ENCODE data around the gene KIAA0753.

The KIAA0753 gene

GRCh38 chr17:6547336-6547735, 93.2 kb downstream of the KIAA0753 start:
- no peak for DNase-seq (ENCODE audit: low spot score)

- DNase-seq (ENCODE audit: low spot score), result no peak
These were observed 94.3 kb downstream of the KIAA0753 start for GRCh38 chr17:6546069-6546718.

DNA sequence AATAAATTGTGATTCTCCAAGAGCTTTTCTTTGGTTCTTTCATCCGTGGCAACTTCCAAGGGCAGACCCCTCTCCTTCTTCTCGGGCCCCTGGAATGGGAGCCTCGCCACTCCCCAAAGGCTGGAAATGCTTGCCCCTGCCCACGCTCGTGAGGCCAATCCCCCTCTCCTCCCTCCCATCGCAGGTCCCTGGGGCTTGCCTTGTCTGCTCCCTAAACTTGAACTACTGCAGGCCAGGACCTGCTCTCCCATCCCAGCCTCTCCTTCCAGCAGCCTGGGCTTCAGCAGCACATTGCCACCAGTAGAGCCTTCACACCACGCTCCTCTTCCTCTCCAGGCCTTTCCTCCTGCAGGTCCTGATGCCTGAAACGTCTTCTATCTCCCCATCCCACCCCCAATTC, 95.2 kb downstream of the KIAA0753 start:
- no peak for DNase-seq (ENCODE audit: low spot score)

GRCh38 chr17:6544011-6544370, 96.5 kb downstream of the KIAA0753 start:
- DNase-seq (ENCODE audit: low spot score), result no peak

DNA sequence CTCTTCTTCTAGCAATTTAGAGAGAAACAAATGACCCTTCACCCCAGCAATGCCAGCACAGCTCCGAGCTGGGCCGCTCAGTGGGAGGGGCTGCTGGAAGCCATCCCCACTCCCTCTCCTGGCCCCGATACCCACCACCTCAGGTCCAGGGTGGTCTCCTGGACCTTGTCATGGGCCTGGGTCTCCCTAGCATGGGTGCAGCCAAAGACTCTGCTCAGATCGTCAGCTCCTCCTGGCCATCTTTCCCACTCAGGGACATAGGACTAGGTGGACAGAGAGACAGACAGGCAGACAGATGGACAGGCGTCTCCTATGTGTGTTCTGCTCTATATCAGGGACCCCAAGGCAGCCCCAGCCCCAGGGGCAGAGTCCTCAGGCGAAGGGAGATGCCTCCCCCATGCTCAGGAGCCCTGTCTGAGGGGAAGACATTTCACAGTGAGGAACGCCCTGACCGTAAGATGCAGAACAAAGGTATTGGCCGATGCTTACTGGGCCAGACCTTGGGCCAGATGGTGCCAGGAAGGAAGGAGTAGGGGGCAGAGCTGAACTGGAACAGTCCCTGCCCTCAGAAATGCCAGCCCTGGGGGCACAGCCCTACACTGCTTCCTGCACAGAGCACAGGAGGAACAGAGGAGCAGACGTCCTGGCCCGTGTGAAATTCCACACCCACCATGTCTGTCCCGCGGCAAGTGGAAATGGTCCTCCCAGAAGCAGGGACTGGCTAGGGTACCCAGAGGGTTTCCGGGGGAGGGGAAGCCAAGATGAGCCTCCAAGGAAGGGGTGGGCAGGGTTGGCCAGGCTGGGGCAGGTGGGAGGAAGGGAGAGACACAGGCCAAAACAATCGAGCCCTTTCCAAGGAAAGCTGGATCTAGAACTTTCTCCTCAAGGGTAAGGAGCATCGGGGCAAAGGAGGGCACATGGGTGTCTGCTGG, 97.2 kb downstream of the KIAA0753 start:
- no peak for DNase-seq (ENCODE audit: low spot score)

DNA sequence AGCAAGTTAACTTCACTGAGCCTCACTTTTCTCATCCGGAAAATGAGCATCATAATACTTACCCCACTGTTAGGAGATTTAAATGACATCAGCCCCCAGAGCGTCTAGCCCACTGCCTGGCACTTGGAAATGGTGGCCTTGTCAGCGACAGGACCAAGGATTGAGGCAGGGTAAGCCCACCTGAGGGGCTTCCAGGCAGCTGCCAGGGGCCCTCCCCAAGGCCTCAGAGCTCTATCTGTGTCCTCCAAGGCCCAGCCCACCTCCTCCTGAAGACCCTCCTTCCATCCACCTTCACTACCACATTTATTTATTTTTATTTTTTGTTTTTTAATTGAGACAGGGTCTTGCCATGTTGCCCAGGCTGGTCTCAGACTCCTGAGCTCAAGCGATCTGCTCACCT, 97.9 kb downstream of the KIAA0753 start:
- DNase-seq (ENCODE audit: low spot score), result no peak

DNA sequence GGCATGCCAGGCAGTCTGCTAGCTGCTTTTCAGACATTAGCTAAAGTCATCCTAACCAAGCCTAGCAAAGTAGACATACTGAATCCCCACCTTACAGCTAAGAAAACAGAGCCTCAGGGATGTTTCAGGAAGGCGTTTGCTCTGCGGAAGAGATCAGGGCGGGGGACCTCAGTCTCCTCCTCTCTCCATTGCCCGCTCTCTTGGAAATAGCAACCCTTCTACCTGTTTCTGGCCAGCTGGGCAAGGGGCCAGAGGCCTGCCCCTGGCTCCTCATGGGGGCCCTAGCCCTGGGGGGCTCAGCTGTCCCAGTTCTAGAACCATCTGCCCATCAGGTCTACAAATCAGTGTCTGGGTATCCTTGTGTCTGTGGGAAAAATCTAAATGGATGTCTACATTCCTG, 98.6 kb downstream of the KIAA0753 start:
- no peak for DNase-seq (ENCODE audit: low spot score)

- no peak for DNase-seq (ENCODE audit: low spot score)
These were observed 100.6 kb downstream of the KIAA0753 start for GRCh38 chr17:6539871-6540270.

DNA sequence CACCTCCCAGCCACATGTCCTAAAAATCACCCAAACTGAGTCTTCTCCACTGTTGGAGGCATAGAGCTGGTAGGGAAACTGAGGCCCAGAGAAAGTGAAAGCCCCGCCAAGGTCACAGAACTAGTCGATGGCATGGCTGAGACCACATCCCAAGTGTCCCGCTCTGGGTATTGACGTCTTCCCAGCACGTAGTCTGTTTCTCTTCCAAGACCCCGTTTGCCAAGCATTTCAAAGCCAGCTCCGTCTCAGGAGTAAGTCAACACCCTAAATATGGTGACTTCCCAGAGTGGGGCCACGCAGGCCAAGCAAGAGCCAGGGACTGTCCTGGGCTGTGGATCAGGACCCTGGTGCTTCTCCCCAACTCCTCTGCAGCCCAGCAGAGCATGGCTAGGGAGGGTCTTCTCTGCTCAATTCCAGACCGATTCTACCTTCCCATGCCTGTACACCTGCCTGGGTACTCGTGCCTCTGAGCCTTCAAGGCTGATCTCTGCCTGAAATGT, 103.9 kb downstream of the KIAA0753 start:
- no peak for DNase-seq (ENCODE audit: low spot score)

- DNase-seq (ENCODE audit: low spot score), result no peak
These were observed 104.5 kb downstream of the KIAA0753 start for GRCh38 chr17:6536053-6536452.

DNA sequence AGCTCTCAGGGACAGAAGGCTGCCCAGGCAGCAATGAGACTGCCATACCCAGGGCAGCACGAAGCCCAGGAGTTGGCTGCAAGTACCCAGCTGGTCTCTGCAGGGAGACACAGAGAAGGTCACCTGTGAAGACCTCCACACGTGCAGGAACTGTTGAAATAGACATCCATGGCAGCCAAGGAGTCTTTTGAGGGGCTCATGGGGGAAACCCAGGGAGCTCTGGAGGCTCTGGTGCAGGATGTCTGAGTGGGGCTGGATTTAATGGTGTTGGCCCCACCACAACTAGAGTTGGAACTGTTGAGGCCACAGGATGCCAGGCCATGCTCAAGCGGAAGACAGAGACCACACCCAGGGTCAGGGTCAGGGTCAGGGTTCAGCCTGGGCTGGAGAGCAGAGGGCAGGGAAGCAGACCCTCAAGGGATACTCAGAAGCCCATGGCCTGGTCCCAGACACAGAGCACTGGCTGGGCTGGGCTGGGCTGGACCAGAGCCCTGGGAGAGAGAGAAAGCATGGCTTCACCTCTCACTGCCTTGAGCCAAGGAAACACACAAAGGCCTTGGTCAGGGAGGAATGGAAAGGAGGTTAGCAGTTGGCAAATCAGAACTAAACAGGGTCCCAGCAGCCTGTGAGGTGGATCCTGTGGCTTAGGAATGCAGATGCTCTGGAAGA, 105.5 kb downstream of the KIAA0753 start:
- DNase-seq (ENCODE audit: low spot score), result no peak

- no peak for DNase-seq (ENCODE audit: low spot score)
These were observed 108.0 kb downstream of the KIAA0753 start for GRCh38 chr17:6532441-6532885.

GRCh38 chr17:6531575-6531974, 108.9 kb downstream of the KIAA0753 start:
- DNase-seq (ENCODE audit: low spot score), result no peak

GRCh38 chr17:6530324-6530920, 110.1 kb downstream of the KIAA0753 start:
- no peak for DNase-seq (ENCODE audit: low spot score)

GRCh38 chr17:6528557-6528956, 112.0 kb downstream of the KIAA0753 start:
- no peak for DNase-seq (ENCODE audit: low spot score)
